Left renal pelvis (tissue), 4 donors: ENCODE results near the gene GOLGA6A. TPM values are rescaled to one million over a fixed set of nuclear protein-coding genes. Genes with fewer than 3 reads are reported as not detected.
"Not testable (repeated sequence)": the region's sequence is repeated elsewhere in the genome, so short reads cannot be mapped to it uniquely, and the experiment has no call there.

Source experiments
- DNase-seq, 4 donors: peaks; one replicate each; pipeline ENCODE4 v3.0.0-alpha.2; 2013; ENCODE audit warnings: low read depth in 4 of 4, low spot score in 3 of 4
- polyA plus RNA-seq, 4 donors: library from polyadenylated mRNA; unstranded; fragments of 120-200 nt; gene quantifications; one replicate each; pipeline ENCODE4 v1.2.1, GENCODE V29; 2013; ENCODE audit not compliant: insufficient read length in 4 of 4

The GOLGA6A gene
- polyA plus RNA-seq, 4 donors, result 0.33 to 0.66 (median 0.34) TPM; not detected in 1

- DNase-seq, result not testable (repeated sequence)
Measured at GRCh38 chr15:74108611-74109010, 26.3 kb upstream of the GOLGA6A start.

GRCh38 chr15:74108111-74108510 lies 25.8 kb upstream of the GOLGA6A start:
- DNase-seq, result no peak

- peak; percentile 64 to 80 (median 74) for DNase-seq
Measured at GRCh38 chr15:74099963-74100733, 17.8 kb upstream of the GOLGA6A start.

GRCh38 chr15:74096753-74097474 lies 14.6 kb upstream of the GOLGA6A start:
- DNase-seq, result not testable (repeated sequence)

- DNase-seq, result not testable (repeated sequence)
Measured at GRCh38 chr15:74095610-74096009, 13.3 kb upstream of the GOLGA6A start.

- DNase-seq, result not testable (repeated sequence)
Measured at GRCh38 chr15:74094567-74094966, 12.2 kb upstream of the GOLGA6A start.

GRCh38 chr15:74075781-74076180 lies 6.6 kb downstream of the GOLGA6A start:
- DNase-seq, result not testable (repeated sequence)

GRCh38 chr15:74072614-74073337 lies 9.6 kb downstream of the GOLGA6A start:
- not testable (repeated sequence) for DNase-seq

- DNase-seq, result not testable (repeated sequence)
Measured at GRCh38 chr15:74072132-74072531, 10.2 kb downstream of the GOLGA6A start.

GRCh38 chr15:74071645-74072044 lies 10.7 kb downstream of the GOLGA6A start:
- DNase-seq, result not testable (repeated sequence)

- not testable (repeated sequence) for DNase-seq
Measured at GRCh38 chr15:74065684-74066411, 16.5 kb downstream of the GOLGA6A start.

- not testable (repeated sequence) for DNase-seq
Measured at GRCh38 chr15:74064822-74065221, 17.5 kb downstream of the GOLGA6A start.

- DNase-seq, result not testable (repeated sequence)
Measured at GRCh38 chr15:74064183-74064582, 18.2 kb downstream of the GOLGA6A start.

- not testable (repeated sequence) for DNase-seq
Measured at GRCh38 chr15:74063425-74064146, 18.8 kb downstream of the GOLGA6A start.

- no peak for DNase-seq
Measured at GRCh38 chr15:74062671-74063070, 19.7 kb downstream of the GOLGA6A start.

- no peak for DNase-seq
Measured at GRCh38 chr15:74062236-74062635, 20.1 kb downstream of the GOLGA6A start.

GRCh38 chr15:74060251-74060650 lies 22.1 kb downstream of the GOLGA6A start:
- no peak for DNase-seq

GRCh38 chr15:74059050-74059833 lies 23.1 kb downstream of the GOLGA6A start:
- not testable (repeated sequence) for DNase-seq

GRCh38 chr15:74056330-74056729 lies 26.0 kb downstream of the GOLGA6A start:
- not testable (repeated sequence) for DNase-seq
